A673 (cell line): ENCODE data around the gene LTF. TPM values are rescaled to one million over a fixed set of nuclear protein-coding genes. Genes with fewer than 3 reads are reported as not detected.

ENCODE experiments used
- BruUV-seq: library from RNA; stranded (reverse); fragments of 400-500 nt; replicated peaks from 2 replicates; lab custom pipeline; 2021; lab: Mats Ljungman, UMichigan
- CTCF ChIA-PET: fragments of 300-600 bp; sonication (Branson Sonifier 250); formaldehyde crosslinking; loops from one replicate; lab custom pipeline; 2022; ENCODE audit warnings: antibody characterized with exemption; lab: Charles Lee
- POLR2A ChIA-PET: fragments of 300-600 bp; sonication (Branson Sonifier 250); formaldehyde crosslinking; loops from one replicate; lab custom pipeline; 2022; ENCODE audit warnings: antibody characterized with exemption; ENCODE audit not compliant: low non-redundant PET; lab: Charles Lee
- DNase-seq: peaks from one replicate; pipeline ENCODE4 v3.0.0-alpha.2; 2015; ENCODE audit warnings: low spot score
- H3K27ac ChIP-seq: fragments of 200-600 bp; sonication (generic); 2 replicates; pipeline ENCODE4 v1.5.1; 2016; ENCODE audit warnings: mixed run types, low read depth, mild to moderate bottlenecking, mixed read lengths, antibody characterized with exemption, low read length; ENCODE audit not compliant: poor library complexity, severe bottlenecking
- H3K27me3 ChIP-seq: fragments of 200-600 bp; sonication (generic); replicated peaks from 2 replicates; pipeline ENCODE4 v1.6.1; 2017; ENCODE audit warnings: mixed run types, low read depth, mild to moderate bottlenecking, mixed read lengths, antibody characterized with exemption, low read length; ENCODE audit not compliant: insufficient read depth, poor library complexity
- H3K36me3 ChIP-seq: fragments of 200-600 bp; sonication (generic); 2 replicates; pipeline ENCODE4 v1.6.1; 2016; ENCODE audit warnings: mixed run types, mild to moderate bottlenecking, mixed read lengths, antibody characterized with exemption, low read length; ENCODE audit not compliant: insufficient read depth, poor library complexity, severe bottlenecking
- H3K4me1 ChIP-seq: fragments of 200-600 bp; sonication (generic); 2 replicates; pipeline ENCODE4 v1.6.1; 2017; ENCODE audit warnings: mixed run types, mild to moderate bottlenecking, mixed read lengths, antibody characterized with exemption, low read length; ENCODE audit not compliant: insufficient read depth, poor library complexity, severe bottlenecking
- H3K4me3 ChIP-seq: fragments of 200-600 bp; sonication (generic); 2 replicates; pipeline ENCODE4 v1.5.1; 2016; ENCODE audit warnings: low read depth, mixed run types, mild to moderate bottlenecking, mixed read lengths, low read length; ENCODE audit not compliant: poor library complexity, severe bottlenecking
- H3K9me3 ChIP-seq: fragments of 200-600 bp; sonication (generic); 2 replicates; pipeline ENCODE4 v1.6.1; 2016; ENCODE audit warnings: mixed run types, low read depth, mild to moderate bottlenecking, mixed read lengths, antibody characterized with exemption, low read length; ENCODE audit not compliant: poor library complexity, severe bottlenecking
- CTCF ChIP-seq: fragments of 300-800, 200-600 bp; sonication (generic); conservative IDR thresholded peaks from 2 replicates; pipeline ENCODE4 v1.5.1; 2017; ENCODE audit warnings: low read depth, mild to moderate bottlenecking, antibody characterized with exemption, low read length, moderate library complexity, mixed read lengths
- EZH2 ChIP-seq: fragments of 200-600 bp; sonication (generic); IDR thresholded peaks from 2 replicates; pipeline ENCODE4 v1.6.1; 2017; ENCODE audit warnings: borderline replicate concordance, low read depth, mild to moderate bottlenecking, mixed read lengths, antibody characterized with exemption, low read length; ENCODE audit not compliant: poor library complexity, severe bottlenecking
- intact Hi-C: fragments of 100-400 bp; cut with micrococcal nuclease; formaldehyde crosslinking; loops from one replicate; pipeline ENCODE4 v1.10.0; 2022; ENCODE audit not compliant: unreplicated experiment
- total RNA-seq: library from RNA; stranded (reverse); gene quantifications from 2 replicates; pipeline ENCODE4 v1.2.3, GENCODE V29; 2021

LTF gene
- total RNA-seq, 1 experiment from 2014 or later: not detected

DNA sequence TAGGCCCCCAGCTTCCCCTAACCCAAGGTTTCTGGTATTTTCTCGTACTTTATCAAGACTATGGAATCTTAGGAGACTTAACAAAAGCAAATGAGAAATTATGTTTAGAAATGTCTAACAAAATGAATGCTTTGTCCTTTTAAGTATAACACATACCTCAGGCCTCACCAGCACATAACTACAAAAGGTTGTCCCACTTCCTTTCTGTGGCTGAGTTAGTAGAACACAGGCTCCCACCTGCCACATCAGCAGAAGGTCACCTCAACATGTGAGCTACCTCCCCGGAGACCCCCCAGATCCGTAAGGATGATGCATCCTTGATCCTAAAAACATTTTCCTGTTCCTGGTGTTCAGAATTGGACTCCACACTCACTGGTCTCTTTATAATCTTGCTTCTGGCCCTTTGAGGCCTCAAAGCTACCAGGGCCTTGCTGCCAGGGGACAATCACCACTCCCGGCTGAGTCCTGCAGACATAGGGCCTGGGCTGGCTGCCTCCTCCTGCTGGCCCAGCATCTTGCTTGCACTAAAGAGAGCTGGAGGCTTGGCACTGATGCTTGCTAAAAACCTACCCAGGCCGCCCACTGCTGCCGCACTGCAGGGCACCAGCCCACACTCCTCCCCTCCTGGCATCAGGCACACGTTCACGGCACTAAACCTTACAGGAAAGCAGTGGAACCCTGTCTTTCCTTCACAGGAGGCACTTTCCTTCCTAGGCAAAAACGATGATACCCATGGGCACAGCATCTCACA lies 54.8 kb downstream of the LTF start:
- intact Hi-C loops: no loop called here

GRCh38 chr3:46408853-46409252 lies 55.9 kb downstream of the LTF start:
- no peaks in the 10 kb centered on the region for H3K4me1 ChIP-seq
- ChIA-PET CTCF (no interaction called here), POLR2A (no interaction called here)
- H3K27me3 ChIP-seq: no peaks in the 10 kb centered on the region
- H3K9me3 ChIP-seq: no peaks in the 10 kb centered on the region
- TF ChIP-seq EZH2 (no peak), CTCF (no peak)
- H3K36me3 ChIP-seq: no peaks in the 10 kb centered on the region
- no peak for DNase-seq
- intact Hi-C loops: no loop called here
- no TSS peak for BruUV-seq
- H3K4me3 ChIP-seq: no peak overlapping the region
- H3K27ac ChIP-seq: no peak overlapping the region

More for the DNA sequence above, 54.8 kb downstream of the LTF start:
- H3K36me3 ChIP-seq: no peaks in the 10 kb centered on the region
- no peak for TF ChIP-seq EZH2
- no peak for TF ChIP-seq CTCF
- no peak overlapping the region for H3K27ac ChIP-seq
- no peaks in the 10 kb centered on the region for H3K4me1 ChIP-seq
- ChIA-PET CTCF (no interaction called here), POLR2A (no interaction called here)
- DNase-seq: no peak
- no peak overlapping the region for H3K4me3 ChIP-seq
- no peaks in the 10 kb centered on the region for H3K27me3 ChIP-seq
- BruUV-seq: no TSS peak
- H3K9me3 ChIP-seq: no peaks in the 10 kb centered on the region

DNA sequence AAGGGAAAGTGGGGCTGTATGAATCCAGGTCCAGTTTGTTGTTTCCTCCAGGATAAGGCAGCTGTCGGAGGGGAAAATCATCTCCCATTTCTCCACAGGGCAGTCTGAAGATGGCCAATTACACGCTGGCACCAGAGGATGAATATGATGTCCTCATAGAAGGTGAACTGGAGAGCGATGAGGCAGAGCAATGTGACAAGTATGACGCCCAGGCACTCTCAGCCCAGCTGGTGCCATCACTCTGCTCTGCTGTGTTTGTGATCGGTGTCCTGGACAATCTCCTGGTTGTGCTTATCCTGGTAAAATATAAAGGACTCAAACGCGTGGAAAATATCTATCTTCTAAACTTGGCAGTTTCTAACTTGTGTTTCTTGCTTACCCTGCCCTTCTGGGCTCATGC lies 56.7 kb downstream of the LTF start:
- no peaks in the 10 kb centered on the region for H3K27me3 ChIP-seq
- H3K4me1 ChIP-seq: no peaks in the 10 kb centered on the region
- intact Hi-C loops: no loop called here
- H3K36me3 ChIP-seq: no peaks in the 10 kb centered on the region
- no peaks in the 10 kb centered on the region for H3K9me3 ChIP-seq
- ChIA-PET CTCF (no interaction called here), POLR2A (no interaction called here)
- DNase-seq: no peak
- no TSS peak for BruUV-seq
- no peak overlapping the region for H3K4me3 ChIP-seq
- TF ChIP-seq EZH2 (no peak), CTCF (no peak)
- H3K27ac ChIP-seq: no peak overlapping the region
